Measurements from ENCODE around the gene FOS.
"Not testable (repeated sequence)": the region's sequence is repeated elsewhere in the genome, so short reads cannot be mapped to it uniquely, and the experiment has no call there.

Gene FOS

DNA sequence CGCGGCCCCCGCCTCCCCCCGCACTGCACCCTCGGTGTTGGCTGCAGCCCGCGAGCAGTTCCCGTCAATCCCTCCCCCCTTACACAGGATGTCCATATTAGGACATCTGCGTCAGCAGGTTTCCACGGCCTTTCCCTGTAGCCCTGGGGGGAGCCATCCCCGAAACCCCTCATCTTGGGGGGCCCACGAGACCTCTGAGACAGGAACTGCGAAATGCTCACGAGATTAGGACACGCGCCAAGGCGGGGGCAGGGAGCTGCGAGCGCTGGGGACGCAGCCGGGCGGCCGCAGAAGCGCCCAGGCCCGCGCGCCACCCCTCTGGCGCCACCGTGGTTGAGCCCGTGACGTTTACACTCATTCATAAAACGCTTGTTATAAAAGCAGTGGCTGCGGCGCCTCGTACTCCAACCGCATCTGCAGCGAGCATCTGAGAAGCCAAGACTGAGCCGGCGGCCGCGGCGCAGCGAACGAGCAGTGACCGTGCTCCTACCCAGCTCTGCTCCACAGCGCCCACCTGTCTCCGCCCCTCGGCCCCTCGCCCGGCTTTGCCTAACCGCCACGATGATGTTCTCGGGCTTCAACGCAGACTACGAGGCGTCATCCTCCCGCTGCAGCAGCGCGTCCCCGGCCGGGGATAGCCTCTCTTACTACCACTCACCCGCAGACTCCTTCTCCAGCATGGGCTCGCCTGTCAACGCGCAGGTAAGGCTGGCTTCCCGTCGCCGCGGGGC is at the start of gene FOS:
Gene FOS (plus strand): TSS at position 407 of the 731 bp plus-strand sequence. CDS start 155 bp downstream, at position 562.
- in situ Hi-C loops (cut with HindIII; ENCODE audit: low pct_ligation_motif_present, low pct_unique_long_range_greater_than_20kb, low sequenced_read_pairs): no loop called here

DNA sequence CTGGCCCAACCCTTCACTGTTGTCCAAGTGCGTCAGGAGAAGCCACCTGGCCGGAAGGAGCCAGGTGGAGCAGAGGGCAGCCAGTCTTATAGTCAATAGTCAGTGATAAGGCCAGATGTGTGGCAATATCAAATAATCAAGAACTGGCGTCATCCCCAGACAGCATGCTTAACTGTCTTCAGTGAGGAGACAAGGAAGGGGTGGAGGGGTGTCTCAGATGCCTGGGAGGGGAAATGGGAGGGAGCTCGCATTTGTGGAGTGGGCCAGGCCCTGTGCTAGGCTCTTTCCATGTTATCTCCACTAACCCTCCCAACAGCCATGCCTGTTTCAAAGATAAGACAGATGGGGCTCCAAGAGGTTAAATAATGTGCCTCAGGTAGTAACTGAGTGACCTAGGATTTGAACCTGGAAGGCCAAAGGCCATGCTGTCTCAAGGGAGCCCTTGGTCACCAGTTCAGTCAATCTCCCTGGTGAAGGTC is 48.9 kb upstream of the FOS start:
- no peak for DNase-seq
- in situ Hi-C loops (cut with HindIII; ENCODE audit: low pct_ligation_motif_present, low pct_unique_long_range_greater_than_20kb, low sequenced_read_pairs): no loop called here

More for the DNA sequence above, at the start of gene FOS:
- peak; percentile 89 for DNase-seq

DNA sequence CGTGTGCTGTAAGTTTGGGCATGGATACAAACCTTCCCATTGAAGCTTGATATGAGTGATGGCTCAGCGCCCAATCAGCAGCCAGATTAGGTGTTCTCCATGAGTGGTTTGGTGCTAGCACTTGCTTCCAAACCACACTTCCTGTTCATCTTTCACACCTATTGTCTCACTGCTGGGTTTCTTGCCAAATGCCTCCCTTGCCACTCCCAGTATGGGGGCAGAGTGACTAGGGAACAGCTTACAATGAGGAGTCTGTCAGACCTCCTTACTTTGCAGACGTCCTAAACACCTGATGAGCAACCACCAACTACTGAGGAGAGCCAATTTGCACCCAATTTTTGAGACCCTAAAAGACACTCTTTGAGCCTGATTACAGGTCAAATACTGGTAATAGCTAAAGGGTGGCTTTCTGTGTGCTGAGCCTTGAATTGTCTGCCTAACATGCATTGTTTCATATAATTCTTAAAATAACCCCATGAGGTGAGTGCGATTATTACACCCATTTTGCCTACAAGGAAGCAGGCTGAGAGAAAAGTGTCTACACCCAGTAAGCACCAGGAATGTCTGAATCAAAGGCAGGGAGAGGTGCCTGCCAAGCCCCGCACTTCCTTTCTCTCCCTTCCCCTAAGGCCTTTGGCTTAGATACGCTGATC is 48.4 kb upstream of the FOS start:
- in situ Hi-C loops (cut with HindIII; ENCODE audit: low pct_ligation_motif_present, low pct_unique_long_range_greater_than_20kb, low sequenced_read_pairs): no loop called here
- DNase-seq: peak; percentile 87

DNA sequence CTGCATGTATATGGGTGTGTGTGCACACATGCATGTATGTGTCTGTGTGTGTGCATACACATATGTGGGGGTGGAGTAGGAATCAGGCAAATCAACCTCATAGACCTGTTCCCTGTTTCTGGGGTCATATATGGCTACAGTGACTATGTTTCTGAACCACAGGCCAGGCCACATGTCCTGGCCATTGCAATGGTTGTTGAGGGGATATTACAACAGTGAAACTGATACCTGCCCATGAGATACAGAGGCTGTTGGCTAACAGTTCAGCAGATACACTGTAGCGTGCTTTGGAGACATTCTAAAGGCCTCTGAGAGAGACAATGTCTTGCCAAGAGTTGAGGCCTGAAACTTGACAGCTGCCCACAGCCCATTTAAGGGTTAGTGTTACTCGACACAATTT is 47.3 kb upstream of the FOS start:
- no peak for DNase-seq
- in situ Hi-C loops (cut with HindIII; ENCODE audit: low pct_ligation_motif_present, low pct_unique_long_range_greater_than_20kb, low sequenced_read_pairs): no loop called here

DNA sequence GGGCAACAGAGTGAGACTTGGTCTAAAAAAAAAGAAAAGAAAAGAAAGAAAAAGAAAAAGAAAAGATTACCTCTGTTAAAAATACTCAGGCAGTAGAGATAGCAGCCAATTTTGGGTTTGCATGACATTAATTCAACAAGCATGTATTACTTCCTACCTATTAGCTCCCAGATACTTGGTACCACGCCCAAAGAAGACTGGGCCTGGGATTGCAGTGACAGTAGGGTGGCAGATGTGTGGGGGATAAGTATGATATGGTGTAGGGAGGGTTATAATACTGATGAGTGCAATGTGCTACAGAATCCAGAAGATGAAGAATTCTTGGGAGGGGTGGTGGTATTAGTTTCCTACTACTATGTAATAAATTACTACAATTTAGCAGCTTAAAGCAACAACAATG is 46.4 kb upstream of the FOS start:
- in situ Hi-C loops (cut with HindIII; ENCODE audit: low pct_ligation_motif_present, low pct_unique_long_range_greater_than_20kb, low sequenced_read_pairs): no loop called here
- no peak for DNase-seq

DNA sequence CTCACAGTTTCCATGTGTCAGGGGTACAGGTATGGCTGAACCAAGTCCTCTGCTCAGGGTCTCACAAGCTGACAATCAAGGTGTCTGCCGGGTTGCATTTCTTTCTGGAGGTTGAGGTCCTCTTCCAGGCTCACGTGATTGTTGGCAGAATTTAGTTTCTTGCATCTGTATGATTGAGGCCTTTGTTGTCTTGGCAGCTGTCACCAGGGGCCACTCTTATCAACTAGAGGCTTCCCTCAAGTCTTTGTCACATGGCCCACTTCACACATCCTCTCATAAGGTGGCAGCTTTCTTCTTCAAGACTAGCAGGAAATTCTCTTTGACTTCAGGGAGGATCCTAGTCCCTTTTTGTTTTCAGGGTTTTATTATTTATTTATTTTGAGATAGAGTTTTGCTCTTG is 46.0 kb upstream of the FOS start:
- DNase-seq: no peak
- in situ Hi-C loops (cut with HindIII; ENCODE audit: low pct_ligation_motif_present, low pct_unique_long_range_greater_than_20kb, low sequenced_read_pairs): no loop called here

DNA sequence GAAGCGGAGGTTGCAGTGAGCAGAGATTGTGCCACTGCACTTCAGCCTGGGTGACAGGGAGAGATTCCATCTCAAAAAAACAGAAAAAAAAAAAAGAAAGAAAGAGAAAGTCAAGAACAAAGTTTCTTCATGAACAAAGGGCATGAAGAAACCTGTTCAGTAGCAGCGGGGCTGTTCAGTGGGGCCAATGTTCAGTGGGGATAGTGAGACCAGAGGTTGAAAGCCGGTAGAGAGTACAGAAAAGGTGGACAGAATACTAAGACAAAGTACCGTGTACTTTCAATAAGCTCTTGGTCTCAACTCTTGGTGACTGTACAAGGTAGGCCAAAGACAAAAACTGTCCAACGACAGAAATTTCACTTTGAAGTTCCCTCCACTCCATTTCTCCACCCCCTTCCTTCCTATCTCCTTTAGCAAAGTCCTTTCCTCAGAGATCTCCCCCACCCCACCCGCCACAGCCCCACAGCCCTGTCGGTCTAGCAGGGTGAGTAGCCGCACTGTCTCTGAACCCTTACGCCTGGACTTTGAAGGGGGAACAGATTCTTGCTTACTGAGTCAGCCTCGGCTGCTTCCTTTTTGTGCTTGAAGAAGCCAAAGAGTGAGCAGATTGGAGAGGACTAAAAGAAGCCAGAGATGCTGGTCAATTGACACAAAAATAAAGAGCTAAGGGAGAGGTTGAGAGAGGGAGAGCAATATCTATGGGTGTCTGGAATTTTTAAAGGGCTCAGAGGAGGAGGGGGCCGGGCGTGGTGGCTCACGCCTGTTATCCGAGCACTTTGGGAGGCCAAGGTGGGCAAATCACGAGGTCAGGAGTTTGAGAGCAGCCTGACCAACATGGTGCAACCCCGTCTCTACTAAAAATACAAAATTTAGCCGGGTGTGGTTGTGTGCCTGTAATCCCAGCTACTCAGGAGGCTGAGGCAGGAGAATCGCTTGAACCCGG is 44.2 kb upstream of the FOS start:
- peak; percentile 83 for DNase-seq

DNA sequence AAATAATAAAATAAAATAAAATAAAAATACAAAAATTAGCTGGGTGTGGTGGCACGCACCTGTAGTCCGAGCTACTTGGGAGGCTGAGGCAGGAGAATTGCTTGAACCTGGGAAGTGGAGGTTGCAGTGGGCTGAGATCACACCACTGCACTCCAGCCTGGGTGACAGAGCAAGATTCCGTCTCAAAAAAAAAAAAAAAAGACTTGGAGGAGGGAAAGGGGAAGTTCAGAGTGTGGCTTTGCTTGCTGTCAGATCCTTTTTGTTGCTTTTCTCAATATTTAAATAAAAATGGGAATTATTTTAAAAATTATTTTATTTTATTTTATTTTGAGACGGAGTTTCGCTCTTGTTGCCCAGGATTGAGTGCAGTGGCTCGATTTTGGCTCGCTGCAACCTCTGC is 43.4 kb upstream of the FOS start:
- in situ Hi-C loops (cut with HindIII; ENCODE audit: low pct_ligation_motif_present, low pct_unique_long_range_greater_than_20kb, low sequenced_read_pairs); DNase-seq: not testable (repeated sequence)

More for the DNA sequence above, 44.2 kb upstream of the FOS start:
- in situ Hi-C loops (cut with HindIII; ENCODE audit: low pct_ligation_motif_present, low pct_unique_long_range_greater_than_20kb, low sequenced_read_pairs): no loop called here

DNA sequence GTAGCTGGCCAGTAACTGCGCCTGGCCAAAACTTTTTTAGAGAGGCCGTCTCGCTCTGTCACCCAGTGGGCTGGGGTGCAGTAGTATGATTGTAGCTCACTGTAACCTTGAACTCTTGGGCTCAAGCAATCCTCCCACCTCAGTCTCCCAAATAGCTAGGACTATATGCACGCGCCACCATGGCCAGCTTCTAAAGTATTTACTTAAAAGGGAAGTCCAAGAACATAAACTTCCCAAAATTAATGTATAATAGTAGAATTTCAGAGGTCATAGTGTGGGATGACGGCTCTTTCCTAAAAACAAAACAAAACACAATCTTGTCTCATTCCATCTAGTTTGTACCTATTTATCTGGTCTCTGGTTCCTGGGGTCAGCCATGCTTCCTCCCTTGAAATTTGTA is 42.2 kb upstream of the FOS start:
- in situ Hi-C loops (cut with HindIII; ENCODE audit: low pct_ligation_motif_present, low pct_unique_long_range_greater_than_20kb, low sequenced_read_pairs): no loop called here
- DNase-seq: no peak

DNA sequence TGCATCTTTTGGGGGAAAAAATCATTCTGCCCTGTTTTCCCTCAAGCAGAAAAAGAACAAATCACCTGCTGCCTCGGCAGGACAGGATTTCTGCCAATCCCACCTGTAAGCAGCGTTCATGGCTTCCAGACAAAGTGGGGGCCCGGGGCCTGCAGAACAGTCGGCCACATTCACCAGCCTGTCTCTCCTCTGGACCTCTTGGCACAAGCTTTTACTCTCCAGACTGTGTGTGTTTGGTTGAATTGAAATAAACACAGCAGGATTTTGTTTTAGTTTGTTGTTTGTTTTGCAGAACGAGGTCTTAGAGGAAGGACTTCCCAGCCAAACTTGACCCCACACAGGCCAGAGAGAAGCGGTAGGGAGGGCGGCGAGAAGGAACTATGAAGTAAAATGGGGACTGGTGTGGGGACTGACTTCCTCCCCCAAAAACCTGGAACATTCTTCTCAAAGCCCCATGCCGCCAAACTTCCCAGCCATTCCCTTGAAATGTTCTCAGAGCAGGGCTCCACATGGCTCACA is 41.7 kb upstream of the FOS start:
- in situ Hi-C loops (cut with HindIII; ENCODE audit: low pct_ligation_motif_present, low pct_unique_long_range_greater_than_20kb, low sequenced_read_pairs): no loop called here
- DNase-seq: no peak

DNA sequence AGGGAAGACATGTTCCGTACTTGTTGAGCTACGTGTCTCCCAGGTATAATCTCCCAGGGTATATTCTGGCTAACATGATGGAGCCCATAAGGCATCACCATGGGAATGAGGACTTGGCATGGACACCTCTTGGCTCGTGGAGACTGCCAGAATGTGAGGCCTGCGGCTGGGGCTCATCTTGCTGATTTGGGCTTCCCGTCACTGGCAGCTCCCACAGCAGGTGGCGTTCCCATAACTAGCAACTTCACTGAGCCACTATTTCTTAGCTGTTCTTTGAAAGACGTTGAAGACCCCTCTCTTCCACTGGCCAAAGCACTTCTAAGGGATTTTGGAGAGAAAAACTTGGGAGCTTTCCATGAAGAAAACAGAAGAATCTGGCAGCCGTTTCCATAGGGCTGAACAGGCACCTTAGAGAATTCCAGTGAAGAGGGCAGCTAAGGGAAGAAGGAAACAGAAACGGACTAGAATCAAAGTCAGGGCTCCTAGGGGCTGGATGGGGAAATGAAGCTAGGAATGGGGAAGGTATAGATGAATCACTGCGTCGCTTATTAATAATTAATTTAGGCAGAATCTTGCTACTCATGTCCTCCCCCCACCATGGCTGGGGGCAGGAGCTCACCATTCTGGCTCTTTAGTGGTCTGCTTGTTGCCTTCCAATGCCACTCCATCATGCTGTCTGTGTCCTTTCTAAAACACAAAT is 39.7 kb upstream of the FOS start:
- in situ Hi-C loops (cut with HindIII; ENCODE audit: low pct_ligation_motif_present, low pct_unique_long_range_greater_than_20kb, low sequenced_read_pairs): no loop called here
- DNase-seq: no peak

DNA sequence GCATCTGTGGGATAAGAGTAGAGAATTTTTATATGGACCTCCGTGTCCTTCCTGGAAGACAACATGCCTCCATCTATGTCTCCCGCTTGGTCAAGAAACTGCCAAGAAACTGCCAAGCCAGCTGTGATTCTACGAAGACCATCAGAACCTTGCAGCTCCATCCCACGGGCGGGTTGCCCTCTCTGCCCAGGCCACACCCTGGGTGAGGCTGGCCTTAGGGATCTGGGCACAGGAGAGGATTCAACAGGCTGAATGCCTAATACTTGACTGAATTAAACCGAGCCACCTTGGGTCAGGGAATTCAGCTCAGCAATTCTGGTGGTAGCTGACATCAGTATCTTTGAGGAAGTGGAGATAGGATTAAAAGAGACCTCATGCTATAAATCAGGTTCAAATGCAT is 37.8 kb upstream of the FOS start:
- in situ Hi-C loops (cut with HindIII; ENCODE audit: low pct_ligation_motif_present, low pct_unique_long_range_greater_than_20kb, low sequenced_read_pairs): no loop called here
- DNase-seq: no peak

DNA sequence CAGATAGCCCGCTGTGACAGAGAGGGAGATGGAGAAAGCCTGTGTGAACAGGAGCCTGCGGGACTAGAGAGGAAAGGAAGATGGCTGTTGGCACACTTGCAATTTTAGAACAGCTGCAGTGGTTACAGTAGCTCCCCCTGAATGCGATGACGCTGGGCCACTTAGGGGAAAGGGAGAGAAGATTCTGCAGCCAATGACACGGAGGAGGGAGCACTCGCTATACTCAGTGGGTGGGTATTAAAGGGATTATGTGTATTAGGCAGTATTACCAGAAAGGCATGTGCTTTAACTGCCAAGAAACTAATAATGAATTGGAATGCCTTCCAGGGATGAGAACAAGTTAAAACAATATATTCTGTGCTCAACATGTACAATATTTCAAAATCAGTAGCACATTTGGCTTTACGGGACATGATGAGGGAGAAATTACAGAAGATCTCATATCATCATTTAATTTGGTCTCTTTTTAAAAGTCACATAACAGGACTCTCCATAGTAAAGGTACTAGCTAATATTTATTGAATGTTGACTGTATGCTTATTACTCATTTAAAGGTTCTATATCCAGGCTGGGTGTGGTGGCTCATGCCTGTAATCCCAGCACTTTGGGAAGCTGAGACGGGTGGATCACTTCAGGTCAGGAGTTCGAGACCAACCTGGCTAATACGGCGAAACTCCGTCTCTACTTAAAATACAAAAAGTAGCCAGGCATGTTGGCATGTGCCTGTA is 35.9 kb upstream of the FOS start:
- in situ Hi-C loops (cut with HindIII; ENCODE audit: low pct_ligation_motif_present, low pct_unique_long_range_greater_than_20kb, low sequenced_read_pairs): no loop called here
- DNase-seq: no peak

DNA sequence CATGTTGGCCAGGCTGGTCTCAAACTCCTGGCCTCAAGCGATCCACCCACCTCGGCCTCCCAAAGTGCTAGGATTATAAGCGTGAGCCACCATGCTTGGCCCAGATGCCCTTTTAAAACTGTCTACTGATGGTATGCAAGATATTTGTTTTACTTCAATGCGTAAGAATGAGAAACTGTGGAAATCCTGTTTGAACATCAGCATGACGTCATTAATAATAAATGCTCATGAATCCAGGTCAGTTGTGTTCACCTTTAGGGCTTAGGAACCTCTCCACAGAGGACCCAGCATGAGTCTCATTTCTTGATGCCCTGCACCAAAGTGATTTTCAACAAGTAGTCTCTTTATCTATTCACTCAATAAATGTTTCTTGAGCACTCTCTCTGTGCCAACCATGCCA is 34.5 kb upstream of the FOS start:
- in situ Hi-C loops (cut with HindIII; ENCODE audit: low pct_ligation_motif_present, low pct_unique_long_range_greater_than_20kb, low sequenced_read_pairs): no loop called here
- DNase-seq: no peak

DNA sequence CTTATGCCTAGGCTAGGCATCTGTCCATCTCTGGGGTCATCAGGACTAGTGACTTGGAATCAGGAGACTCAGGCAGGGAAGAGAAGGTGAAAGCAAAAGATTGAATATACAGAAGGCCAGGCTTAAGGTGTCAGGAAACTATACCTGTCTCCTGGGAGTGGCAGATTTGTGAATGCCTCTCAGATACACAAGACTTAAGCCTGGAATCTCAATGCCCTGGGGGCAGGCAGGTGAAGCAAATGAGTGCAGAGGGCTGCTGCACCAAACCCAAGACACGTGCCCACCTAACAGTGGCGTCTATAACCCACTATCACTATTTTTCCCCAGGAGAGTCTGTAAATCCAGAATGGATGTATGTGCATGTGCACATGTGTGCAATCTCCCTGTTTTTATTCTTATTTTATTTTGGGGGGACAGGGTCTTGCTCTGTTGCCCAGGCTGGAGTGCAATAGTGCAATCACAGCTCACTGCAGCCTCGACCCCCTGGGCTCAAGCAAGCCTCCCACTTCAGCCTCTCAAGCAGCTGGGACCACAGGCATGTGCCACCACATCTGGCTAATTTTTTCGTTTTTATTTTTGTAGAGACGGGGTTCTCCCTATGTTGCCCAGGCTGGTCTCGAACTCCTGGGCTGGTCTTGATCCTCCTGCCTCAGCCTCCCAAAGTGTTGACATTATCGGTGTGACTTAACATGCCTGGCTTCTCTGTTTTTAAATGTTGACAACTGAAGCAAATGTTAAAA is 31.9 kb upstream of the FOS start:
- in situ Hi-C loops (cut with HindIII; ENCODE audit: low pct_ligation_motif_present, low pct_unique_long_range_greater_than_20kb, low sequenced_read_pairs): no loop called here
- DNase-seq: no peak

DNA sequence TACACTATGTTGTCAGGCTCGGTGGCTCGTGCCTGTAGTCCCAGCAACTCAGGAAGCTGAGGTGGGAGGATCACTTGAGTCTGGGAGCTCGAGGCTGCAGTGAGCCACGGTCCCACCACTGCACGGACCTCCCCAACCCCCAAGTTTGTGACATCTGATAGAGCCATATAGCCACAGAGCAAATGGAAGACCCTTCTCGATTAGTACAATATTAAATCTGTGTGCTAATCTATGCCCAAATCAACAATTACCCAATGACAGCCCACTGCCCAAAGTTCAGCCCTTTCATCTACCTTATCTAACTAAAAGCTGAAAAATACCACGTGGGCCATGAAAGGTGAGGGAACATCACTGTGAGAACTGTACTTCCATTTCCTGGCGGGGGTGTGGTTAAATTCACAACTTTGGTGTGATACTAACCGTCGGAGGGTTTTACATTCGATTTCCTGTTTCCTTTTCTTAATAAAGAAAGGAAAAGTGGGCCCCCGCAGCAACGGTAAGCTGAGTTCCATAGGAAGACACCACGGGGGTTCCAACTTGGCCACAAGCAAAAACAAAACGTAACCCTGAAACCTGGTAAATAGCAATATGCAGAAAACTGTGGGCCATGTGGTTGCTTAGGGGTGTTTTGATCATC is 31.2 kb upstream of the FOS start:
- in situ Hi-C loops (cut with HindIII; ENCODE audit: low pct_ligation_motif_present, low pct_unique_long_range_greater_than_20kb, low sequenced_read_pairs): no loop called here

DNA sequence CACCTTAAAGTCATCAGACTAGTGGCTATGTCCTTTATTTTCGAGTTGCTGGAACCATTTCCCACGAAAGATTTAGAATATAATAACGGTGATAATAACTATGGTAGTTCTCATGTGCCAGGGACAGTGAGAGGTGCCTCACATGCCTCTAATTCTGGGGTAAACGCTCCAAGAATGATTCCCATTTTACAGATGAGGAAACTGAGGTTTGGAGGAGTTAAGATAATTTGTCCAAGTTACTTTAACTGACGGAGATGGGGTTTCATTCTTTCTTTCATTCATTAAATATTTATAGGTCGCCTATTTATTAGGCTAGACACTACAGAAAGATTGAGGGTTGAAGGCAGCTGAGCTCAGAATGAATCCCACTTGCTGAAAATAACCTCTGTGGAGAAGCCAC is 30.7 kb upstream of the FOS start:
- in situ Hi-C loops (cut with HindIII; ENCODE audit: low pct_ligation_motif_present, low pct_unique_long_range_greater_than_20kb, low sequenced_read_pairs): no loop called here

More for the DNA sequence above, 31.2 kb upstream of the FOS start:
- no peak for DNase-seq

More for the DNA sequence above, 30.7 kb upstream of the FOS start:
- DNase-seq: no peak

All from ACHN (cell line).